B cell (primary cell): Measurements from ENCODE around the gene ADGRL4.

ENCODE experiments used
- EZH2 ChIP-seq: IDR thresholded peaks from 2 replicates; pipeline ENCODE4 v1.6.1; 2012; ENCODE audit warnings: borderline replicate concordance, low read depth, mild to moderate bottlenecking, moderate library complexity, low read length; ENCODE audit not compliant: insufficient read depth, poor library complexity, severe bottlenecking
- TF ChIP-seq, protein P1 (sequence below): fragments of 200-600 bp; IDR thresholded peaks from one replicate; pipeline ENCODE4 v1.8.0; 2022; ENCODE audit warnings: antibody characterized with exemption, mild to moderate bottlenecking

DNA sequence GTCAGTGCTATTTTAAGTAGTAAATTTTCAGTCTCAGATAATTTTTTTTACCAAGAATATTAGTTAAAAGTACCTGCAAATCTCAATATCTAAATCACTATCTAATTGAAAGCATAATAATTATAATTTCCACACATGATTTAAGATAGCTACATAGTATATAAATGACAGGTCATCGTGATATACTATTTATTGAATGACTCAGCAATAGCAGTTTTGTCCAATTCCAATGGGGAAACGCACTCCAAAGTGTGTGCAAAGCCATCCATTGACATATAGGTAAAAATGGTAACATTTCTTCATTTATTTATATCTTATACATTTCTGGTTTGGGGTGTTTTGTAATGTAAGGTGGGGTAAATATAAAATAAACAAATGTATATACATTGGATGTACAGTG, 19.5 kb downstream of the ADGRL4 start:
- TF ChIP-seq, protein P1, sequence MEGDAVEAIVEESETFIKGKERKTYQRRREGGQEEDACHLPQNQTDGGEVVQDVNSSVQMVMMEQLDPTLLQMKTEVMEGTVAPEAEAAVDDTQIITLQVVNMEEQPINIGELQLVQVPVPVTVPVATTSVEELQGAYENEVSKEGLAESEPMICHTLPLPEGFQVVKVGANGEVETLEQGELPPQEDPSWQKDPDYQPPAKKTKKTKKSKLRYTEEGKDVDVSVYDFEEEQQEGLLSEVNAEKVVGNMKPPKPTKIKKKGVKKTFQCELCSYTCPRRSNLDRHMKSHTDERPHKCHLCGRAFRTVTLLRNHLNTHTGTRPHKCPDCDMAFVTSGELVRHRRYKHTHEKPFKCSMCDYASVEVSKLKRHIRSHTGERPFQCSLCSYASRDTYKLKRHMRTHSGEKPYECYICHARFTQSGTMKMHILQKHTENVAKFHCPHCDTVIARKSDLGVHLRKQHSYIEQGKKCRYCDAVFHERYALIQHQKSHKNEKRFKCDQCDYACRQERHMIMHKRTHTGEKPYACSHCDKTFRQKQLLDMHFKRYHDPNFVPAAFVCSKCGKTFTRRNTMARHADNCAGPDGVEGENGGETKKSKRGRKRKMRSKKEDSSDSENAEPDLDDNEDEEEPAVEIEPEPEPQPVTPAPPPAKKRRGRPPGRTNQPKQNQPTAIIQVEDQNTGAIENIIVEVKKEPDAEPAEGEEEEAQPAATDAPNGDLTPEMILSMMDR: no peak
- TF ChIP-seq EZH2: no peak
